SK-N-SH treated with all-trans-retinoic acid at 6 μM for 48 hours (cell line): Measurements from ENCODE around the gene CD99.

ENCODE experiments used
- ATAC-seq: fragments of 200-7000 bp; cut with Tn5 transposase; 3 replicates; pipeline ENCODE4 v1.9.1; 2020; ENCODE audit warnings: mild to moderate bottlenecking, moderate library complexity
- ARNTL ChIP-seq: fragments of 450-650 bp; formaldehyde crosslinking; IDR thresholded peaks from 2 replicates; pipeline ENCODE4 v1.5.0; 2020; ENCODE audit warnings: low read depth, mild to moderate bottlenecking, moderate library complexity, borderline replicate concordance
- BACH2 ChIP-seq: fragments of 250-450 bp; sonication (Bioruptor Pico); IDR thresholded peaks from 2 replicates; pipeline ENCODE4 v1.9.0; 2021; ENCODE audit warnings: mild to moderate bottlenecking, borderline replicate concordance
- CSDC2 ChIP-seq: fragments of 250-450 bp; sonication (Bioruptor Pico); IDR thresholded peaks from 2 replicates; pipeline ENCODE4 v1.5.0; 2020; ENCODE audit warnings: mild to moderate bottlenecking, moderate library complexity
- GLIS3 ChIP-seq: fragments of 250-450 bp; sonication (Bioruptor Pico); IDR thresholded peaks from 2 replicates; pipeline ENCODE4 v1.5.0; 2020; ENCODE audit warnings: mild to moderate bottlenecking, moderate library complexity
- OSR1 ChIP-seq: fragments of 250-450 bp; sonication (Bioruptor Pico); IDR thresholded peaks from 2 replicates; pipeline ENCODE4 v1.8.0; 2022; ENCODE audit warnings: moderate library complexity, mild to moderate bottlenecking, inconsistent platforms
- PPARA ChIP-seq: fragments of 250-450 bp; sonication (Bioruptor Pico); IDR thresholded peaks from 2 replicates; pipeline ENCODE4 v1.5.0; 2020; ENCODE audit warnings: mild to moderate bottlenecking, borderline replicate concordance
- RARB ChIP-seq: fragments of 250-450 bp; sonication (Bioruptor Pico); IDR thresholded peaks from 2 replicates; pipeline ENCODE4 v1.8.0; 2021; ENCODE audit warnings: mild to moderate bottlenecking, moderate library complexity
- SNAI2 ChIP-seq: fragments of 250-450 bp; sonication (Bioruptor Pico); IDR thresholded peaks from 2 replicates; pipeline ENCODE4 v1.5.0; 2020; ENCODE audit warnings: mild to moderate bottlenecking, moderate library complexity
- TCF4 ChIP-seq: fragments of 250-450 bp; sonication (Bioruptor Pico); IDR thresholded peaks from 2 replicates; pipeline ENCODE4 v1.8.0; 2021; ENCODE audit warnings: mild to moderate bottlenecking, moderate library complexity, borderline replicate concordance
- ZC3H10 ChIP-seq: fragments of 250-450 bp; sonication (Bioruptor Pico); IDR thresholded peaks from 2 replicates; pipeline ENCODE4 v1.5.1; 2021; ENCODE audit warnings: mild to moderate bottlenecking, moderate library complexity
- ZFP3 ChIP-seq: fragments of 250-450 bp; sonication (Bioruptor Pico); IDR thresholded peaks from 2 replicates; pipeline ENCODE4 v1.5.0; 2020; ENCODE audit warnings: mild to moderate bottlenecking, moderate library complexity
- ZFP30 ChIP-seq: fragments of 450-650 bp; formaldehyde crosslinking; IDR thresholded peaks from 2 replicates; pipeline ENCODE4 v1.5.0; 2022; ENCODE audit warnings: mild to moderate bottlenecking, moderate library complexity
- ZNF565 ChIP-seq: fragments of 450-650 bp; formaldehyde crosslinking; conservative IDR thresholded peaks from 2 replicates; pipeline ENCODE4 v1.5.0; 2020; ENCODE audit warnings: low read depth, mild to moderate bottlenecking, moderate library complexity
- ZNF70 ChIP-seq: fragments of 450-650 bp; formaldehyde crosslinking; IDR thresholded peaks from 2 replicates; pipeline ENCODE4 v1.5.0; 2020; ENCODE audit warnings: mild to moderate bottlenecking, moderate library complexity
- TF ChIP-seq, protein P1 (sequence below): fragments of 250-450 bp; sonication (Bioruptor Pico); IDR thresholded peaks from 2 replicates; pipeline ENCODE4 v1.5.0; 2020; ENCODE audit warnings: mild to moderate bottlenecking, moderate library complexity
- TF ChIP-seq, protein P2 (sequence below): fragments of 250-450 bp; sonication (Bioruptor Pico); IDR thresholded peaks from 2 replicates; pipeline ENCODE4 v1.5.1; 2021; ENCODE audit warnings: mild to moderate bottlenecking, moderate library complexity
- TF ChIP-seq, protein P3 (sequence below): fragments of 250-450 bp; sonication (Bioruptor Pico); IDR thresholded peaks from 2 replicates; pipeline ENCODE4 v1.5.1; 2020; ENCODE audit warnings: low read depth, mild to moderate bottlenecking, moderate library complexity
- TF ChIP-seq, protein P4 (sequence below): fragments of 250-450 bp; sonication (Bioruptor Pico); IDR thresholded peaks from 2 replicates; pipeline ENCODE4 v1.8.0; 2021; ENCODE audit warnings: low read depth, mild to moderate bottlenecking, moderate library complexity, borderline replicate concordance
- TF ChIP-seq, protein P5 (sequence below): fragments of 250-450 bp; sonication (Bioruptor Pico); IDR thresholded peaks from 2 replicates; pipeline ENCODE4 v1.8.0; 2020; ENCODE audit warnings: mild to moderate bottlenecking, moderate library complexity, borderline replicate concordance

CD99 gene

DNA sequence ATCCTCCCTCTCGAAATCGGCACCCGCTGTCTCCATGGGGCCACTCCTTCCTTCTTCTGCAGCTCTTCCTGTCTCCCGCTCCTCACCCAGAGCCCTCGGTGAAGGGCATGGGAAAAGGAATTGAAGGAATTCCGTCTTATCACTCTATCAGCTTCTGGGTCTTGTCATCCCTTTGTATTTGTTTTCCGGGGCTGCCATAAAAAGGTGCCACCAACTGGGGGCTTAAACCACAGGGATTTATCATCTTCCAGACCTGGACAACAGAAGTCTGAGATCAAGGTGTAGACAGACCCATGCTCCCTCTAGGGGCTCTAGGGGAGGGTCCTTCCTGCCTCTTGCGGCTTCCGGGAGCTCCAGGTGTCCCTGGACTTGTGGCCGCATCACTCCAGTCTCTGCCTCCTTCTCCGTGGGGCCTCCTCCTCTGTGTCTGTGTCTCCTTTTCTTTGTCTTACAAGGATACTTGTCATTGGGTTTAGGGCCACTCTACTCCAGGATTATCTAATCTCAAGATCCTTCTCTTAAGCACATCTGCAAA lies 24.0 kb downstream of the CD99 start:
- no peak for ATAC-seq
- TF ChIP-seq, protein P1, sequence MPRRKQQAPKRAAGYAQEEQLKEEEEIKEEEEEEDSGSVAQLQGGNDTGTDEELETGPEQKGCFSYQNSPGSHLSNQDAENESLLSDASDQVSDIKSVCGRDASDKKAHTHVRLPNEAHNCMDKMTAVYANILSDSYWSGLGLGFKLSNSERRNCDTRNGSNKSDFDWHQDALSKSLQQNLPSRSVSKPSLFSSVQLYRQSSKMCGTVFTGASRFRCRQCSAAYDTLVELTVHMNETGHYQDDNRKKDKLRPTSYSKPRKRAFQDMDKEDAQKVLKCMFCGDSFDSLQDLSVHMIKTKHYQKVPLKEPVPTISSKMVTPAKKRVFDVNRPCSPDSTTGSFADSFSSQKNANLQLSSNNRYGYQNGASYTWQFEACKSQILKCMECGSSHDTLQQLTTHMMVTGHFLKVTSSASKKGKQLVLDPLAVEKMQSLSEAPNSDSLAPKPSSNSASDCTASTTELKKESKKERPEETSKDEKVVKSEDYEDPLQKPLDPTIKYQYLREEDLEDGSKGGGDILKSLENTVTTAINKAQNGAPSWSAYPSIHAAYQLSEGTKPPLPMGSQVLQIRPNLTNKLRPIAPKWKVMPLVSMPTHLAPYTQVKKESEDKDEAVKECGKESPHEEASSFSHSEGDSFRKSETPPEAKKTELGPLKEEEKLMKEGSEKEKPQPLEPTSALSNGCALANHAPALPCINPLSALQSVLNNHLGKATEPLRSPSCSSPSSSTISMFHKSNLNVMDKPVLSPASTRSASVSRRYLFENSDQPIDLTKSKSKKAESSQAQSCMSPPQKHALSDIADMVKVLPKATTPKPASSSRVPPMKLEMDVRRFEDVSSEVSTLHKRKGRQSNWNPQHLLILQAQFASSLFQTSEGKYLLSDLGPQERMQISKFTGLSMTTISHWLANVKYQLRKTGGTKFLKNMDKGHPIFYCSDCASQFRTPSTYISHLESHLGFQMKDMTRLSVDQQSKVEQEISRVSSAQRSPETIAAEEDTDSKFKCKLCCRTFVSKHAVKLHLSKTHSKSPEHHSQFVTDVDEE (CRISPR knock-in tag) = no peak
- TF ChIP-seq CSDC2 (CRISPR knock-in tag) = no peak
- no peak for TF ChIP-seq SNAI2 (CRISPR knock-in tag)
- no peak for TF ChIP-seq PPARA
- TF ChIP-seq ZNF565 (CRISPR knock-in tag) = no peak

DNA sequence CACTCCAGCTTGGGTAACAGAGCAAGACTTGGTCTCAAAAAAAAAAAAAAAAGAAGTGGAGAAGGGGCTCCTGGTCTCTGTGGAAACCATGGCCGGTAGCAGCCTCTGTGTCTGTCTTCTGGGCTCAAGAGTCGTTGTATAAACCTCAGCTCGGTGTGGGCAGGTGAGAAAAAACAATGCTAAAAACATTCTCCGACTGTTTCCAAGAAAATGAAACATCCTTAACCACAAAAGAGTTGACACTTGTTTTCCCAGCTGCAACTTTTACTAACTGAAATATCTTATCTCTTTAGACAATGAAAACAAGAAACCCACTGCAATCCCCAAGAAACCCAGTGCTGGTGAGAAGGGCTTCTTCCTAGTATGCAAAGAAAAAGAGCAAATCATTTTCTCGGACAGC lies 26.2 kb downstream of the CD99 start:
- TF ChIP-seq GLIS3 (CRISPR knock-in tag) (no peak), ZC3H10 (no peak), TCF4 (CRISPR knock-in tag) (no peak), ZNF70 (CRISPR knock-in tag) (no peak), ZFP30 (CRISPR knock-in tag) (no peak), BACH2 (CRISPR knock-in tag) (no peak), SNAI2 (CRISPR knock-in tag) (no peak)
- TF ChIP-seq, protein P1 (CRISPR knock-in tag) = no peak
- TF ChIP-seq, protein P2, sequence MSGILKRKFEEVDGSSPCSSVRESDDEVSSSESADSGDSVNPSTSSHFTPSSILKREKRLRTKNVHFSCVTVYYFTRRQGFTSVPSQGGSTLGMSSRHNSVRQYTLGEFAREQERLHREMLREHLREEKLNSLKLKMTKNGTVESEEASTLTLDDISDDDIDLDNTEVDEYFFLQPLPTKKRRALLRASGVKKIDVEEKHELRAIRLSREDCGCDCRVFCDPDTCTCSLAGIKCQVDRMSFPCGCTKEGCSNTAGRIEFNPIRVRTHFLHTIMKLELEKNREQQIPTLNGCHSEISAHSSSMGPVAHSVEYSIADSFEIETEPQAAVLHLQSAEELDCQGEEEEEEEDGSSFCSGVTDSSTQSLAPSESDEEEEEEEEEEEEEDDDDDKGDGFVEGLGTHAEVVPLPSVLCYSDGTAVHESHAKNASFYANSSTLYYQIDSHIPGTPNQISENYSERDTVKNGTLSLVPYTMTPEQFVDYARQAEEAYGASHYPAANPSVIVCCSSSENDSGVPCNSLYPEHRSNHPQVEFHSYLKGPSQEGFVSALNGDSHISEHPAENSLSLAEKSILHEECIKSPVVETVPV (CRISPR knock-in tag) = no peak
- ATAC-seq = no peak

DNA sequence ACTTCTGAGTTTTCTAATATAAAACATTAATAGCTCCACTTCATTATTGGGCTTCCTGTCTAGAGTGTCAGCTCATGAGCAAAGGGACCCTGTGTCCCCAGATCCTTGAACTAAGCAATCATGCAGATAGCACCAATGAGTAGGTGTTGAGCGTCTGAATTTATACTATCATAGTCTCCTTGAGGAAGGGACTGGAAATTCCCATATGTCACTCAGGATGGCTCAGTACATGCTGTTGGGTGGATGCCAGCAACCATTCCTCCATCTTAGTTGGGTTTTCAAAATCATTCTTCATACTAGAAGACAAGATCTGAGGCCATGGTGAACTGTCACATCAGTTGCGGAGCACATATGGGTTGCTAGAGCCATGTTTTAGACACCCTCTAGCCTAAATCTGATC lies 27.7 kb downstream of the CD99 start:
- TF ChIP-seq ZFP3 (CRISPR knock-in tag) (no peak), ZNF565 (CRISPR knock-in tag) (no peak), ZNF70 (CRISPR knock-in tag) (no peak), OSR1 (no peak), PPARA (no peak), CSDC2 (CRISPR knock-in tag) (no peak), RARB (no peak), ZC3H10 (no peak), BACH2 (CRISPR knock-in tag) (no peak), ARNTL (CRISPR knock-in tag) (no peak)
- TF ChIP-seq, protein P2 (CRISPR knock-in tag) = no peak
- TF ChIP-seq, protein P3, sequence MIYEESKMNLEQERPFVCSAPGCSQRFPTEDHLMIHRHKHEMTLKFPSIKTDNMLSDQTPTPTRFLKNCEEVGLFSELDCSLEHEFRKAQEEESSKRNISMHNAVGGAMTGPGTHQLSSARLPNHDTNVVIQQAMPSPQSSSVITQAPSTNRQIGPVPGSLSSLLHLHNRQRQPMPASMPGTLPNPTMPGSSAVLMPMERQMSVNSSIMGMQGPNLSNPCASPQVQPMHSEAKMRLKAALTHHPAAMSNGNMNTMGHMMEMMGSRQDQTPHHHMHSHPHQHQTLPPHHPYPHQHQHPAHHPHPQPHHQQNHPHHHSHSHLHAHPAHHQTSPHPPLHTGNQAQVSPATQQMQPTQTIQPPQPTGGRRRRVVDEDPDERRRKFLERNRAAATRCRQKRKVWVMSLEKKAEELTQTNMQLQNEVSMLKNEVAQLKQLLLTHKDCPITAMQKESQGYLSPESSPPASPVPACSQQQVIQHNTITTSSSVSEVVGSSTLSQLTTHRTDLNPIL (CRISPR knock-in tag) = no peak
- TF ChIP-seq, protein P4, sequence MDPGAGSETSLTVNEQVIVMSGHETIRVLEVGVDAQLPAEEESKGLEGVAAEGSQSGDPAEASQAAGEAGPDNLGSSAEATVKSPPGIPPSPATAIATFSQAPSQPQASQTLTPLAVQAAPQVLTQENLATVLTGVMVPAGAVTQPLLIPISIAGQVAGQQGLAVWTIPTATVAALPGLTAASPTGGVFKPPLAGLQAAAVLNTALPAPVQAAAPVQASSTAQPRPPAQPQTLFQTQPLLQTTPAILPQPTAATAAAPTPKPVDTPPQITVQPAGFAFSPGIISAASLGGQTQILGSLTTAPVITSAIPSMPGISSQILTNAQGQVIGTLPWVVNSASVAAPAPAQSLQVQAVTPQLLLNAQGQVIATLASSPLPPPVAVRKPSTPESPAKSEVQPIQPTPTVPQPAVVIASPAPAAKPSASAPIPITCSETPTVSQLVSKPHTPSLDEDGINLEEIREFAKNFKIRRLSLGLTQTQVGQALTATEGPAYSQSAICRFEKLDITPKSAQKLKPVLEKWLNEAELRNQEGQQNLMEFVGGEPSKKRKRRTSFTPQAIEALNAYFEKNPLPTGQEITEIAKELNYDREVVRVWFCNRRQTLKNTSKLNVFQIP = no peak
- TF ChIP-seq, protein P1 (CRISPR knock-in tag) = no peak
- TF ChIP-seq, protein P5, sequence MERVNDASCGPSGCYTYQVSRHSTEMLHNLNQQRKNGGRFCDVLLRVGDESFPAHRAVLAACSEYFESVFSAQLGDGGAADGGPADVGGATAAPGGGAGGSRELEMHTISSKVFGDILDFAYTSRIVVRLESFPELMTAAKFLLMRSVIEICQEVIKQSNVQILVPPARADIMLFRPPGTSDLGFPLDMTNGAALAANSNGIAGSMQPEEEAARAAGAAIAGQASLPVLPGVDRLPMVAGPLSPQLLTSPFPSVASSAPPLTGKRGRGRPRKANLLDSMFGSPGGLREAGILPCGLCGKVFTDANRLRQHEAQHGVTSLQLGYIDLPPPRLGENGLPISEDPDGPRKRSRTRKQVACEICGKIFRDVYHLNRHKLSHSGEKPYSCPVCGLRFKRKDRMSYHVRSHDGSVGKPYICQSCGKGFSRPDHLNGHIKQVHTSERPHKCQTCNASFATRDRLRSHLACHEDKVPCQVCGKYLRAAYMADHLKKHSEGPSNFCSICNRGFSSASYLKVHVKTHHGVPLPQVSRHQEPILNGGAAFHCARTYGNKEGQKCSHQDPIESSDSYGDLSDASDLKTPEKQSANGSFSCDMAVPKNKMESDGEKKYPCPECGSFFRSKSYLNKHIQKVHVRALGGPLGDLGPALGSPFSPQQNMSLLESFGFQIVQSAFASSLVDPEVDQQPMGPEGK = no peak
- no peak for ATAC-seq
